ENCODE data around the gene ATP2A3.
A peak's percentile ranks its signal among the peaks of the same experiment; 100 is the strongest.

The ATP2A3 gene

GRCh38 chr17:3915995-3916696 lies 48.1 kb downstream of the ATP2A3 start, which contains the start of gene P2RX1:
Gene P2RX1, minus strand, starts transcription at chr17:3916465. Its CDS starts 240 bp downstream, at chr17:3916225.
- TF ChIP-seq CTCF (IDR thresholded peaks at IDR 0.05; ENCODE audit: insufficient read depth, low read depth, low read length, missing control alignments) = no peak
- H3K4me3 ChIP-seq (ENCODE audit: low read length) = no peak within 1 kb of the TSS
- no peak for DNase-seq (ENCODE audit: low read depth)

- H3K4me3 ChIP-seq (ENCODE audit: low read length) = no peak overlapping the region
- no peak for TF ChIP-seq CTCF (IDR thresholded peaks at IDR 0.05; ENCODE audit: insufficient read depth, low read depth, low read length, missing control alignments)
- DNase-seq (ENCODE audit: low read depth) = no peak
Observed at GRCh38 chr17:3915581-3915994, 48.6 kb downstream of the ATP2A3 start.

GRCh38 chr17:3914312-3914670 lies 49.9 kb downstream of the ATP2A3 start:
- TF ChIP-seq CTCF (IDR thresholded peaks at IDR 0.05; ENCODE audit: insufficient read depth, low read depth, low read length, missing control alignments) = no peak
- no peak overlapping the region for H3K4me3 ChIP-seq (ENCODE audit: low read length)
- DNase-seq (ENCODE audit: low read depth) = no peak

- peak; percentile 60 for DNase-seq (ENCODE audit: low read depth)
- no peak overlapping the region for H3K4me3 ChIP-seq (ENCODE audit: low read length)
- peak; percentile 95 for TF ChIP-seq CTCF (IDR thresholded peaks at IDR 0.05; ENCODE audit: insufficient read depth, low read depth, low read length, missing control alignments)
Observed at GRCh38 chr17:3913531-3914311, 50.5 kb downstream of the ATP2A3 start.

GRCh38 chr17:3912827-3913226 lies 51.4 kb downstream of the ATP2A3 start:
- no peak overlapping the region for H3K4me3 ChIP-seq (ENCODE audit: low read length)

GRCh38 chr17:3911271-3912053 lies 52.8 kb downstream of the ATP2A3 start:
- H3K4me3 ChIP-seq (ENCODE audit: low read length) = no peak overlapping the region
- DNase-seq (ENCODE audit: low read depth) = no peak
- TF ChIP-seq CTCF (IDR thresholded peaks at IDR 0.05; ENCODE audit: insufficient read depth, low read depth, low read length, missing control alignments) = no peak

More at GRCh38 chr17:3912827-3913226, 51.4 kb downstream of the ATP2A3 start:
- DNase-seq (ENCODE audit: low read depth) = no peak
- no peak for TF ChIP-seq CTCF (IDR thresholded peaks at IDR 0.05; ENCODE audit: insufficient read depth, low read depth, low read length, missing control alignments)
